Endodermal cell (in vitro differentiated cells): ENCODE results near the gene OSBPL6. TPM values are rescaled to one million over a fixed set of nuclear protein-coding genes. Genes with fewer than 3 reads are reported as not detected.
"Not testable (repeated sequence)": the region's sequence is repeated elsewhere in the genome, so short reads cannot be mapped to it uniquely, and the experiment has no call there.

ENCODE experiments used
- DNase-seq: peaks from one replicate; pipeline ENCODE4 v3.0.0-alpha.2; 2017
- H3K27ac ChIP-seq: 2 replicates; pipeline ENCODE4 v1.5.1; 2013; ENCODE audit warnings: mild to moderate bottlenecking, low read depth, low read length, moderate library complexity
- H3K27me3 ChIP-seq: 2 replicates; pipeline ENCODE4 v1.6.1; 2013; ENCODE audit warnings: mild to moderate bottlenecking, low read length, moderate library complexity; ENCODE audit not compliant: insufficient read depth, control insufficient read depth, poor library complexity, severe bottlenecking
- H3K36me3 ChIP-seq: 2 replicates; pipeline ENCODE4 v1.7.0; 2013; ENCODE audit warnings: mild to moderate bottlenecking, low read length, moderate library complexity; ENCODE audit not compliant: control insufficient read depth, insufficient read depth
- H3K4me1 ChIP-seq: one replicate; pipeline ENCODE4 v1.7.0; 2013; ENCODE audit warnings: low read length; ENCODE audit not compliant: control insufficient read depth, insufficient read depth
- H3K4me3 ChIP-seq: 2 replicates; pipeline ENCODE4 v1.5.1; 2013; ENCODE audit warnings: mild to moderate bottlenecking, low read length, moderate library complexity
- H3K9ac ChIP-seq: 2 replicates; pipeline ENCODE4 v1.6.1; 2013; ENCODE audit warnings: mild to moderate bottlenecking, low read length, moderate library complexity; ENCODE audit not compliant: poor library complexity, severe bottlenecking; ENCODE audit errors: extremely low read depth
- H3K9me3 ChIP-seq: 2 replicates; pipeline ENCODE4 v1.6.1; 2013; ENCODE audit warnings: mild to moderate bottlenecking, low read length, moderate library complexity; ENCODE audit not compliant: control insufficient read depth
- H3K27ac Mint-ChIP-seq: 2 replicates; pipeline ENCODE4 v1.8.0; 2020; ENCODE audit warnings: mixed read lengths
- H3K27me3 Mint-ChIP-seq: 2 replicates; pipeline ENCODE4 v1.8.0; 2021; ENCODE audit warnings: mild to moderate bottlenecking, mixed read lengths; ENCODE audit not compliant: insufficient read depth
- H3K36me3 Mint-ChIP-seq: 2 replicates; pipeline ENCODE4 v1.8.0; 2020; ENCODE audit warnings: low read depth, mixed read lengths
- H3K4me1 Mint-ChIP-seq: 2 replicates; pipeline ENCODE4 v1.8.0; 2020; ENCODE audit warnings: mixed read lengths
- H3K4me3 Mint-ChIP-seq: 2 replicates; pipeline ENCODE4 v1.8.0; 2020; ENCODE audit warnings: mild to moderate bottlenecking, moderate library complexity, mixed read lengths
- H3K9me3 Mint-ChIP-seq: 2 replicates; pipeline ENCODE4 v1.8.0; 2020; ENCODE audit warnings: mild to moderate bottlenecking, mixed read lengths
- CTCF ChIP-seq: fragments of 200-600 bp; sonication (generic); conservative IDR thresholded peaks from 2 replicates; pipeline ENCODE4 v1.5.0; 2021; ENCODE audit warnings: antibody characterized with exemption, mild to moderate bottlenecking
- WGBS, 2 experiments: methylation state at CpG; one replicate each; pipeline versions ENCODE4 v1.1.5 to v1.1.7; 2013; ENCODE audit warnings: missing lambda C conversion rate in 2 of 2, mixed read lengths in 1 of 2; ENCODE audit not compliant: insufficient coverage in 1 of 2, insufficient read length in 1 of 2; 5-methylcytosine and 5-hydroxymethylcytosine counted together
- total RNA-seq, 2 donors: library from RNA; stranded (reverse); fragmentation: NEBNext Ultra II Directional in 1 of 2; extraction: Animal tissue kit (Norgen Biotek cat#: 25700) in 1 of 2; gene quantifications; 2 replicates in 1 of 2; 3 replicates in 1 of 2; pipeline ENCODE4 v1.2.1, GENCODE V29; 2021

OSBPL6 gene
- total RNA-seq, 2 donors from 2014 or later = 3.4 to 3.6 TPM

- peaks cover 7% of the 10 kb centered on the region for H3K36me3 Mint-ChIP-seq
- no peak overlapping the region for H3K9ac ChIP-seq
- H3K27ac Mint-ChIP-seq = no peak overlapping the region
- no peak overlapping the region for H3K27ac ChIP-seq
- no peaks in the 10 kb centered on the region for H3K4me1 ChIP-seq
- TF ChIP-seq CTCF = no peak
- H3K27me3 Mint-ChIP-seq = no peaks in the 10 kb centered on the region
- H3K4me3 Mint-ChIP-seq = no peak overlapping the region
- DNase-seq = no peak
- no peaks in the 10 kb centered on the region for H3K9me3 ChIP-seq
- WGBS, 2 experiments = 83 to 86% methylated on average over 2 to 3 of the region's 3 CpGs
- peaks cover 9% of the 10 kb centered on the region for H3K36me3 ChIP-seq
- peaks cover 17% of the 10 kb centered on the region for H3K9me3 Mint-ChIP-seq
- H3K4me1 Mint-ChIP-seq = peaks cover 25% of the 10 kb centered on the region
- H3K4me3 ChIP-seq = no peak overlapping the region
- no peaks in the 10 kb centered on the region for H3K27me3 ChIP-seq
These were observed 155.7 kb downstream of the OSBPL6 start for GRCh38 chr2:178350051-178350450.

GRCh38 chr2:178357704-178358103 lies 163.4 kb downstream of the OSBPL6 start:
- H3K27ac ChIP-seq, DNase-seq, H3K36me3 ChIP-seq, H3K9me3 ChIP-seq, H3K27me3 ChIP-seq, H3K27me3 Mint-ChIP-seq, H3K9ac ChIP-seq, H3K4me3 ChIP-seq, H3K27ac Mint-ChIP-seq, H3K36me3 Mint-ChIP-seq, H3K4me1 ChIP-seq, H3K4me3 Mint-ChIP-seq, H3K4me1 Mint-ChIP-seq: not testable (repeated sequence)
- peaks cover 44% of the 10 kb centered on the region for H3K9me3 Mint-ChIP-seq
- 95 to 100% methylated on average over 2 to 4 of the region's 4 CpGs for WGBS, 2 experiments

DNA sequence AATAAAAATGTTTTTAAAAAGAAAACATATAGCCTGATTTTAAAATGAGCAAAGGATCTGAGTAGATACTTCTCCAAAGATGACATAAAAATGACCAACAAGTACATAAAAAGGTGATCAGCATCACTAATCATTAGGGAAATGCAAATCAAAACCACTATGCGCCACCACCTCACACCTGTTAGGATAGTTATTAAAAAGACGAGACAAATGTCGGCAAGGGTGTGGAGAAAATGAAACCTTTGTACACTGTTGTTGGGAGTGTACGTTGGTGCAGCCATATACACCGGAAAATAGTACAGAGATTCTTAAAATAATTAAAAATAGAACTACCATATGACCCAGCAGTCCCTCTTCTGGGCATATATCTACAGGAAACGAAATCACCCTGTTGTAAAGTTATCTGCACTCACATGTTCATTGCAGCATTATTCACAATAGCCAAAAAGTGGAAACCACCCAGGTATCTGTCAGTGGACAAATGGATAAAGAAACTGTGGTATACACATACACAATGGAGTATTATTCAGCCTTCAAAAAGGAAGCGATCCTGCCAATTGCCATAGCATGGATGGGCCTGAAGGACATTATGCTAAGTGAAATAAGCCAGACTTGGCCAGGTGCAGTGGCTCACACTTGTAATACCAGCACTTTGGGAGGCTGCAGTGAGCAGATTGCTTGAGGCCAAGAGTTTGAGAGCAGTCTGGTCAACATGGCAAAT lies 165.0 kb downstream of the OSBPL6 start:
- WGBS, 2 experiments = 94% methylated on average over 2 to 7 of the region's 7 CpGs

More for the DNA sequence above, 165.0 kb downstream of the OSBPL6 start:
- peaks cover 8% of the 10 kb centered on the region for H3K9me3 ChIP-seq
- Mint-ChIP-seq H3K4me3 (no peak overlapping the region), H3K4me1 (no peaks in the 10 kb centered on the region), H3K27me3 (no peaks in the 10 kb centered on the region), H3K27ac (no peak overlapping the region), H3K9me3 (peaks cover 31% of the 10 kb centered on the region), H3K36me3 (peaks cover 4% of the 10 kb centered on the region)
- H3K4me3 ChIP-seq = no peak overlapping the region
- no peak overlapping the region for H3K27ac ChIP-seq
- no peaks in the 10 kb centered on the region for H3K27me3 ChIP-seq
- H3K9ac ChIP-seq = no peak overlapping the region
- DNase-seq = no peak
- no peaks in the 10 kb centered on the region for H3K36me3 ChIP-seq
- no peaks in the 10 kb centered on the region for H3K4me1 ChIP-seq
- TF ChIP-seq CTCF = no peak
